ENCODE data around the gene GNB1. TPM values are rescaled to one million over a fixed set of nuclear protein-coding genes. Genes with fewer than 3 reads are reported as not detected.

GNB1 gene
- total and polyA plus RNA-seq, 9 of the 15 experiments (the other 6 are each of a cell fraction or from before 2014, with no cell fraction given), result 34.3 to 388 (median 114) TPM

- TF ChIP-seq PRPF4 (IDR thresholded peaks at IDR 0.05; ENCODE audit: insufficient read depth, low read depth, low read length, poor library complexity, severe bottlenecking), result no peak
- peak; percentile 24; the same call in 1 of the 2 replicates for TF ChIP-seq CREB1 (IDR thresholded peaks at IDR 0.05)
- no peak for TF ChIP-seq CREB1 (CRISPR knock-in tag; IDR thresholded peaks at IDR 0.05)
- TF ChIP-seq FUS (optimal IDR thresholded peaks at IDR 0.05; ENCODE audit: low read depth, low read length), result no peak
- no peak for TF ChIP-seq CHD4 (IDR thresholded peaks at IDR 0.05; ENCODE audit: insufficient read depth, insufficient replicate concordance, low read depth, low read length, poor library complexity, severe bottlenecking)
- TF ChIP-seq DNMT1 (IDR thresholded peaks at IDR 0.05), result no peak
- TF ChIP-seq TFAP4 (CRISPR knock-in tag; IDR thresholded peaks at IDR 0.05; ENCODE audit: borderline replicate concordance), result no peak
- TF ChIP-seq FOXJ3 (CRISPR knock-in tag; IDR thresholded peaks at IDR 0.05), result no peak
- no peak for TF ChIP-seq ARHGAP35 (IDR thresholded peaks at IDR 0.05; ENCODE audit: partially characterized antibody)
- no peak for TF ChIP-seq HMG20B (CRISPR knock-in tag; IDR thresholded peaks at IDR 0.05)
- no peak for TF ChIP-seq NUFIP1 (IDR thresholded peaks at IDR 0.05; ENCODE audit: partially characterized antibody)
- peak; percentile 60 for TF ChIP-seq ZEB2 (IDR thresholded peaks at IDR 0.05)
- TF ChIP-seq TBL1XR1 (IDR thresholded peaks at IDR 0.05; ENCODE audit: low read length in 2 of 2), result peak in 1 of 2 experiments; percentile 61; a peak in 1 of 4 replicates
- TF ChIP-seq ATF7 (IDR thresholded peaks at IDR 0.05), result peak; percentile 71
- TF ChIP-seq NR2F6 (CRISPR knock-in tag; IDR thresholded peaks at IDR 0.05), result no peak
- no peak for TF ChIP-seq E2F8 (IDR thresholded peaks at IDR 0.05; ENCODE audit: low read depth, partially characterized antibody)
- no peak for TF ChIP-seq ZNF79 (CRISPR knock-in tag; IDR thresholded peaks at IDR 0.05; ENCODE audit: low read depth)
- no peak for TF ChIP-seq ZNF239 (CRISPR knock-in tag; IDR thresholded peaks at IDR 0.05)
- no peak; the same call in 1 of the 2 replicates for TF ChIP-seq POLR2H (tag; IDR thresholded peaks at IDR 0.05; ENCODE audit: low read depth)
- no peak for TF ChIP-seq SRSF7 (optimal IDR thresholded peaks at IDR 0.05; ENCODE audit: low read depth, low read length)
- peak; percentile 92 for TF ChIP-seq TAL1 (IDR thresholded peaks at IDR 0.05)
- peak; percentile 94 for TF ChIP-seq POLR2AphosphoS5 (IDR thresholded peaks at IDR 0.05; ENCODE audit: control insufficient read depth, insufficient read depth, low read depth, low read length)
- no peak for TF ChIP-seq XRCC5 (IDR thresholded peaks at IDR 0.05; ENCODE audit: low read depth, low read length)
- TF ChIP-seq SMAD1 (IDR thresholded peaks at IDR 0.05; ENCODE audit: low read depth, low read length, partially characterized antibody), result peak; percentile 60
- no peak for TF ChIP-seq BRCA1 (IDR thresholded peaks at IDR 0.05)
- no peak for TF ChIP-seq BRCA1 (CRISPR knock-in tag; IDR thresholded peaks at IDR 0.05)
- peak; percentile 63; the same call in 1 of the 2 replicates for TF ChIP-seq LEF1 (IDR thresholded peaks at IDR 0.05)
- TF ChIP-seq SETDB1 (IDR thresholded peaks at IDR 0.05; ENCODE audit: low read length), result no peak
- no peak for TF ChIP-seq ZNF785 (CRISPR knock-in tag; IDR thresholded peaks at IDR 0.05)
Observed at GRCh38 chr1:1883092-1883873, 7.6 kb downstream of the GNB1 start (continued).
